K562 (cell line): ENCODE data around the gene CLIC3. TPM values are rescaled to one million over a fixed set of nuclear protein-coding genes. Genes with fewer than 3 reads are reported as not detected.
A peak's percentile ranks its signal among the peaks of the same experiment; 100 is the strongest.

Experiments
- ATAC-seq: fragments of 200-7000 bp; cut with Tn5 transposase; 3 replicates; pipeline ENCODE4 v1.9.1; 2020; ENCODE audit warnings: moderate library complexity
- BruUV-seq: library from RNA; stranded (reverse); fragments of 400-500 nt; replicated peaks from 2 replicates; lab custom pipeline; 2021; lab: Mats Ljungman, UMichigan
- CTCF ChIA-PET: fragments of 300-600 bp; formaldehyde crosslinking; extraction: SDS; loops from one replicate; lab custom pipeline; 2021; ENCODE audit warnings: low intra/inter-chr PET ratio; lab: Yijun Ruan, JAX
- POLR2A ChIA-PET: fragments of 300-600, 350-650 bp; sonication (Branson Sonifier 250); formaldehyde crosslinking; extraction: SDS; loops from one replicate; lab custom pipeline; 2021; ENCODE audit warnings: antibody characterized with exemption, inconsistent platforms; lab: Yijun Ruan, JAX
- DNase-seq, 4 experiments: peaks; one replicate each; pipeline versions ENCODE4 v3.0.0 to v3.0.0-alpha.2; 2011 to 2018; ENCODE audit warnings: low spot score in 3 of 4, mixed read lengths in 3 of 4; ENCODE audit errors: extremely low read depth in 1 of 4
- FAIRE-seq: peaks from 2 replicates; lab custom pipeline; 2011; peaks lifted over from hg19 to GRCh38; lab: Jason Lieb, UNC
- H2AFZ ChIP-seq: 2 replicates; pipeline ENCODE4 v1.6.0; 2011; ENCODE audit warnings: low read depth, low read length, control low read depth, inconsistent platforms
- H3K27ac ChIP-seq: fragments of 200-600 bp; 3 replicates; pipeline ENCODE4 v1.8.0; 2011; ENCODE audit warnings: low read depth, mild to moderate bottlenecking, control low read depth, inconsistent platforms, low read length, moderate library complexity, mixed read lengths; ENCODE audit errors: extremely low read depth
- H3K27me3 ChIP-seq, 2 experiments: fragments of 300-600 bp in 1 of 2; 2 replicates in 1 of 2; 3 replicates in 1 of 2; pipeline versions ENCODE4 v1.6.0 to v1.8.0; 2011; ENCODE audit warnings: inconsistent platforms in 2 of 2, low read length in 2 of 2, mild to moderate bottlenecking in 1 of 2, mixed read lengths in 1 of 2, moderate library complexity in 1 of 2; ENCODE audit not compliant: control insufficient read depth in 2 of 2, insufficient read depth in 2 of 2
- H3K36me3 ChIP-seq: fragments of 300-600 bp; 3 replicates; pipeline ENCODE4 v1.8.0; 2011; ENCODE audit warnings: mild to moderate bottlenecking, low read length, inconsistent platforms; ENCODE audit not compliant: control insufficient read depth, insufficient read depth
- H3K4me1 ChIP-seq, 2 experiments: fragments of 200-600 bp in 1 of 2; replicated peaks in 1 of 2; 2 replicates in 1 of 2; 3 replicates in 1 of 2; pipeline versions ENCODE4 v1.5.1 to v1.8.0; 2011; ENCODE audit warnings: inconsistent platforms in 2 of 2, low read length in 2 of 2, mild to moderate bottlenecking in 1 of 2, mixed read lengths in 1 of 2, moderate library complexity in 1 of 2; ENCODE audit not compliant: control insufficient read depth in 2 of 2, insufficient read depth in 2 of 2
- H3K4me2 ChIP-seq: 2 replicates; pipeline ENCODE4 v1.6.1; 2011; ENCODE audit warnings: low read length, control low read depth, inconsistent platforms, mixed read lengths; ENCODE audit not compliant: insufficient read depth
- H3K4me3 ChIP-seq: fragments of 200-600 bp; sonication (generic), shearing (Covaris generic); 2 replicates; pipeline ENCODE4 v1.5.1; 2016; ENCODE audit warnings: control low read depth, inconsistent platforms
- H3K79me2 ChIP-seq: fragments of 200-600 bp; 3 replicates; pipeline ENCODE4 v1.8.0; 2011; ENCODE audit warnings: low read length, inconsistent platforms; ENCODE audit not compliant: control insufficient read depth, insufficient read depth
- H3K9ac ChIP-seq, 2 experiments: 2 replicates each; pipeline versions ENCODE4 v1.6.0 to v1.6.1; 2011; ENCODE audit warnings: low read depth in 2 of 2, low read length in 2 of 2, control low read depth in 1 of 2, inconsistent platforms in 1 of 2, mild to moderate bottlenecking in 1 of 2, mixed read lengths in 1 of 2; ENCODE audit not compliant: insufficient read depth in 1 of 2
- H3K9me1 ChIP-seq: one replicate; pipeline ENCODE4 v1.6.0; 2011; ENCODE audit warnings: inconsistent platforms, mild to moderate bottlenecking, low read length, moderate library complexity; ENCODE audit not compliant: control insufficient read depth, insufficient read depth
- H3K9me3 ChIP-seq: replicated peaks from 2 replicates; pipeline ENCODE4 v1.5.1; 2011; ENCODE audit warnings: low read depth, low read length, inconsistent platforms; ENCODE audit not compliant: control insufficient read depth, insufficient read depth
- H4K20me1 ChIP-seq: replicated peaks from 2 replicates; pipeline ENCODE4 v1.6.1; 2011; ENCODE audit warnings: low read length, inconsistent platforms, mixed read lengths; ENCODE audit not compliant: control insufficient read depth, insufficient read depth
- ARID4B ChIP-seq: sonication (generic); formaldehyde crosslinking; IDR thresholded peaks from 2 replicates; pipeline ENCODE4 v1.8.0; 2022; ENCODE audit warnings: mild to moderate bottlenecking, missing genetic modification reagents
- ATF6 ChIP-seq: sonication (generic); formaldehyde crosslinking; IDR thresholded peaks from 2 replicates; pipeline ENCODE4 v1.4.0; 2020; ENCODE audit warnings: mild to moderate bottlenecking, missing genetic modification reagents
- CREBBP ChIP-seq: IDR thresholded peaks from one replicate; pipeline ENCODE4 v1.6.1; 2012; ENCODE audit warnings: low read depth, mild to moderate bottlenecking, control low read depth, inconsistent platforms, low read length
- E2F3 ChIP-seq: fragments of 250-450 bp; sonication (Bioruptor Pico); IDR thresholded peaks from 2 replicates; pipeline ENCODE4 v1.4.0; 2020; ENCODE audit warnings: mild to moderate bottlenecking
- GTF2B ChIP-seq: IDR thresholded peaks from 2 replicates; pipeline ENCODE4 v1.6.1; 2011; ENCODE audit not compliant: insufficient read length; ENCODE audit errors: extremely low read depth
- IRF1 ChIP-seq: sonication (generic); formaldehyde crosslinking; IDR thresholded peaks from 2 replicates; pipeline ENCODE4 v1.8.0; 2022; ENCODE audit warnings: missing genetic modification reagents, mild to moderate bottlenecking, borderline replicate concordance
- KAT8 ChIP-seq: fragments of 450-650 bp; IDR thresholded peaks from 2 replicates; pipeline ENCODE4 v1.6.1; 2016; ENCODE audit warnings: low read depth, mild to moderate bottlenecking
- PRMT5 ChIP-seq: sonication (generic); formaldehyde crosslinking; IDR thresholded peaks from 2 replicates; pipeline ENCODE4 v1.5.0; 2020; ENCODE audit warnings: missing genetic modification reagents
- RB1 ChIP-seq: fragments of 450-650 bp; IDR thresholded peaks from 2 replicates; pipeline ENCODE4 v1.6.1; 2017; ENCODE audit warnings: low read depth, mild to moderate bottlenecking
- SIN3A ChIP-seq, 2 experiments: fragments of 150-350 bp in 1 of 2; IDR thresholded peaks; 2 replicates each; pipeline ENCODE4 v1.6.1; 2011 to 2016; ENCODE audit warnings: borderline replicate concordance in 2 of 2, low read depth in 2 of 2, low read length in 2 of 2, mild to moderate bottlenecking in 2 of 2, moderate library complexity in 2 of 2; ENCODE audit not compliant: control insufficient read depth in 1 of 2
- SOX6 ChIP-seq: fragments of 450-650 bp; IDR thresholded peaks from 2 replicates; pipeline ENCODE4 v1.6.1; 2014; ENCODE audit warnings: mild to moderate bottlenecking
- TAF15 ChIP-seq: fragments of 200-400 bp; formaldehyde crosslinking; IDR thresholded peaks from 2 replicates; pipeline ENCODE4 v1.6.1; 2017; ENCODE audit warnings: mild to moderate bottlenecking, low read depth, low read length, moderate library complexity
- WGBS: fragments of 100-300 bp; shearing (Covaris generic); methylation state at CpG from one replicate; pipeline ENCODE4 v1.1.6; 2016; ENCODE audit warnings: low coverage, mixed read lengths; ENCODE audit not compliant: insufficient coverage; ENCODE audit errors: missing lambda C conversion rate; 5-methylcytosine and 5-hydroxymethylcytosine counted together
- in situ Hi-C: fragments of 300-500 bp; cut with MboI; formaldehyde crosslinking; loops from 4 replicates; pipeline ENCODE4 v1.15.0; 2018; ENCODE audit warnings: inconsistent platforms, mixed read lengths
- intact Hi-C: fragments of 100-400 bp; cut with micrococcal nuclease; formaldehyde crosslinking; loops from 2 replicates; pipeline ENCODE4 v1.14.2; 2022
- polyA plus RNA-seq, 8 experiments: library from polyadenylated mRNA; depleted of rRNA in 4 of 8; stranded (reverse) in 5 of 8; unstranded in 3 of 8; fragments of >200 nt; fragmentation: Nextera tagmentation in 2 of 8; fragmentation: Illumina TruSeq in 1 of 8; extraction: Ambion mirVana in 2 of 8; extraction: Trizol in 1 of 8; gene quantifications; 2 replicates each; pipeline versions ENCODE4 v1.2.1 to v1.2.3, GENCODE V29; 2011 to 2014; ENCODE audit warnings: inconsistent platforms in 1 of 8, missing spikeins in 1 of 8
- total RNA-seq, 7 experiments: library from RNA; depleted of rRNA in 6 of 7; stranded (reverse); fragments of >200 nt in 6 of 7; fragmentation: Illumina TruSeq in 2 of 7; extraction: Trizol in 2 of 7; gene quantifications; 2 replicates each; pipeline versions ENCODE4 v1.2.1 to v1.2.3, GENCODE V29; 2011 to 2021; ENCODE audit warnings: low replicate concordance in 1 of 7

CLIC3 gene
- total and polyA plus RNA-seq, 9 of the 15 experiments (the other 6 are each of a cell fraction or from before 2014, with no cell fraction given): 0.27 to 0.29 TPM; not detected in 7

GRCh38 chr9:136997371-136997770 is 1.0 kb upstream of the CLIC3 start (continued):
- TF ChIP-seq IRF1 (CRISPR knock-in tag): no peak
- TF ChIP-seq TAF15: no peak
- TF ChIP-seq E2F3 (CRISPR knock-in tag): no peak
- TF ChIP-seq SOX6: no peak
- TF ChIP-seq KAT8: no peak
- no peak for TF ChIP-seq PRMT5 (CRISPR knock-in tag)

GRCh38 chr9:136995772-136996311 is 526 bp downstream of the CLIC3 start:
- intact Hi-C loops (no loop called here), in situ Hi-C loops (no loop called here)
- no peaks in the 10 kb centered on the region for H3K27me3 ChIP-seq
- WGBS: 12% methylated on average over 4 of the region's 12 CpGs
- peaks cover 32 to 74% of the 10 kb centered on the region in 2 experiments for H3K4me1 ChIP-seq
- ATAC-seq (no peak; the same call in 2 of the 3 replicates), DNase-seq (peak in 1 of 4 experiments; percentile 45), FAIRE-seq (peak; percentile 26)
- H2AFZ ChIP-seq: no peak overlapping the region
- peaks cover 5% of the 10 kb centered on the region for H3K9me3 ChIP-seq
- peak overlapping the region; percentile 34; the same call in 1 of the 3 replicates for H3K27ac ChIP-seq
- H4K20me1 ChIP-seq: no peaks in the 10 kb centered on the region
- POLR2A ChIA-PET: interaction anchor here (0.6 to 1.3 kb wide), 5 partner anchors 9 to 223 kb away, joined by 3 to 8 read pairs (median 3); no protein-coding TSS in a partner anchor
- no TSS peak for BruUV-seq
- no peaks in the 10 kb centered on the region for H3K9me1 ChIP-seq
- 0 out of 2 replicates have a peak overlapping the region, but pooled peaks have one; percentile 26 for H3K4me3 ChIP-seq
- H3K36me3 ChIP-seq: peaks cover 22% of the 10 kb centered on the region; the same call in 1 of the 3 replicates
- H3K4me2 ChIP-seq: peak overlapping the region; percentile 64; the same call in 1 of the 2 replicates
- H3K9ac ChIP-seq: peak overlapping the region in 1 of 2 experiments; percentile 88; a peak in 3 of 4 replicates
- peaks cover 18% of the 10 kb centered on the region for H3K79me2 ChIP-seq
- CTCF ChIA-PET: no interaction called here
- TF ChIP-seq CREBBP: no peak
- no peak for TF ChIP-seq ARID4B (CRISPR knock-in tag)
- no peak for TF ChIP-seq SIN3A (IDR thresholded peaks at IDR 0.05; ENCODE audit: borderline replicate concordance in 2 of 2, control insufficient read depth in 1 of 2, low read depth in 2 of 2, low read length in 2 of 2)
- TF ChIP-seq ATF6 (CRISPR knock-in tag): no peak
- no peak for TF ChIP-seq GTF2B
- no peak for TF ChIP-seq RB1
